ENCODE measurements around the gene TIA1. TPM values are rescaled to one million over a fixed set of nuclear protein-coding genes. Genes with fewer than 3 reads are reported as not detected.
"Not testable (repeated sequence)": the region's sequence is repeated elsewhere in the genome, so short reads cannot be mapped to it uniquely, and the experiment has no call there.

Gene TIA1, protein sequence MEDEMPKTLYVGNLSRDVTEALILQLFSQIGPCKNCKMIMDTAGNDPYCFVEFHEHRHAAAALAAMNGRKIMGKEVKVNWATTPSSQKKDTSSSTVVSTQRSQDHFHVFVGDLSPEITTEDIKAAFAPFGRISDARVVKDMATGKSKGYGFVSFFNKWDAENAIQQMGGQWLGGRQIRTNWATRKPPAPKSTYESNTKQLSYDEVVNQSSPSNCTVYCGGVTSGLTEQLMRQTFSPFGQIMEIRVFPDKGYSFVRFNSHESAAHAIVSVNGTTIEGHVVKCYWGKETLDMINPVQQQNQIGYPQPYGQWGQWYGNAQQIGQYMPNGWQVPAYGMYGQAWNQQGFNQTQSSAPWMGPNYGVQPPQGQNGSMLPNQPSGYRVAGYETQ
- total RNA-seq, result 10 to 100 TPM; 26.1 to 53.0 (median 42.1) TPM
- 10 to 100 TPM; 18.7 to 47.7 TPM for polyA plus RNA-seq
- long read RNA-seq, donor 1, full-length matches to known transcripts, result 14 of 29 reads
- long read RNA-seq, donor 1, partial matches to known transcripts, result 1 of 29 reads
- long read RNA-seq, donor 1, other reads (novel, unspliced or antisense), result 14 of 29 reads
- long read RNA-seq, donor 2, full-length matches to known transcripts, result 29 of 54 reads
- long read RNA-seq, donor 2, partial matches to known transcripts, result 2 of 54 reads
- long read RNA-seq, donor 2, other reads (novel, unspliced or antisense), result 23 of 54 reads
- long read RNA-seq, donor 3, full-length matches to known transcripts, result 21 of 25 reads
- long read RNA-seq, donor 3, partial matches to known transcripts, result 1 of 25 reads
- long read RNA-seq, donor 3, other reads (novel, unspliced or antisense), result 3 of 25 reads

DNA sequence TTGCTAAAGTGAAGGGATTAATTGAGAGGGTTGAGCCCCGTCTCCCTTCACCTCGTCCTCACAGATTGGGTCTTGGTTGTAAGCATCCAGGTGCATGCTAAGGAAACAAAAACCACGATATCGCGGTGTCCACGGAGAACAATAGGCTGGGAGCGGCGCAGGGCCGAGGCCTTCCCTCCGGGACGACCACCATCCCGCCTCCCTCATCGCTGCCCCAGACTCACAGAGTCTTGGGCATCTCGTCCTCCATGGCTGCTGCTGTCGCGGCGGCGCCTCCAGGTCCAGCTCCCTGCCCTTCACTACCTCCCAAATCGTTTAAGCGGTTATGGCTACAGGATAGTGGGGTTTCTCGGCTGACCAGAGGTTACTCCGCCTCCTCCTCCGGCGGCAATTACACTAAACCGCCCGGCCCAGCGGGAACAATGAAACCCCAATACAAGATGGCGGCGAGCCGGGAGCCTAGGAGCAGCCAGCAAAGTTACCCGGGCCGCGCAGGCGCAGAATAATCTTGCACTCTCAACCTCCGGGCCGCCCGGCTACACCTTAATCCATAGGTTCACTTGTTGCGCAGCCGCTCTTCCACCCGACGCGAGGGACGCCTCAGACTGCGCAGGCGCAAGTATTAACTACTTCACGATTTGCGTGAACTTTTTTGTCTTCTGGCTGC, at the start of gene TIA1:
Gene TIA1 (minus strand): TSS at position 448 of the 667 bp plus-strand sequence. CDS start 198 bp downstream, at position 250.
- ATAC-seq, result peak; percentile 98 to 99 (median 98)
- TF ChIP-seq, protein P1, sequence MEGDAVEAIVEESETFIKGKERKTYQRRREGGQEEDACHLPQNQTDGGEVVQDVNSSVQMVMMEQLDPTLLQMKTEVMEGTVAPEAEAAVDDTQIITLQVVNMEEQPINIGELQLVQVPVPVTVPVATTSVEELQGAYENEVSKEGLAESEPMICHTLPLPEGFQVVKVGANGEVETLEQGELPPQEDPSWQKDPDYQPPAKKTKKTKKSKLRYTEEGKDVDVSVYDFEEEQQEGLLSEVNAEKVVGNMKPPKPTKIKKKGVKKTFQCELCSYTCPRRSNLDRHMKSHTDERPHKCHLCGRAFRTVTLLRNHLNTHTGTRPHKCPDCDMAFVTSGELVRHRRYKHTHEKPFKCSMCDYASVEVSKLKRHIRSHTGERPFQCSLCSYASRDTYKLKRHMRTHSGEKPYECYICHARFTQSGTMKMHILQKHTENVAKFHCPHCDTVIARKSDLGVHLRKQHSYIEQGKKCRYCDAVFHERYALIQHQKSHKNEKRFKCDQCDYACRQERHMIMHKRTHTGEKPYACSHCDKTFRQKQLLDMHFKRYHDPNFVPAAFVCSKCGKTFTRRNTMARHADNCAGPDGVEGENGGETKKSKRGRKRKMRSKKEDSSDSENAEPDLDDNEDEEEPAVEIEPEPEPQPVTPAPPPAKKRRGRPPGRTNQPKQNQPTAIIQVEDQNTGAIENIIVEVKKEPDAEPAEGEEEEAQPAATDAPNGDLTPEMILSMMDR (IDR thresholded peaks at IDR 0.05), result no peak
- TF ChIP-seq POLR2A (IDR thresholded peaks at IDR 0.05), result peak; percentile 23 to 86
- Histone ChIP-seq H3K4me1 (peaks cover 2 to 44% (median 33%) of the 10 kb centered on the region in 12 donors), H3K9me3 (no peaks in the 10 kb centered on the region), H3K27me3 (no peaks in the 10 kb centered on the region), H3K36me3 (peaks cover 0 to 8% (median 0%) of the 10 kb centered on the region in 9 donors), H3K4me3 (peak within 1 kb of the TSS; percentile 52 to 98 (median 82)), H3K27ac (peak within 1 kb of the TSS; percentile 91 to 99 (median 96))
- DNase-seq, result peak; percentile 98 to 99 (median 99)
- WGBS, 4 donors, result 0 to 1% (median 0%) methylated on average over 24 to 47 of the region's 47 CpGs
- intact Hi-C loops (cut with DNase I), result loop anchor here in 5 of 10 donors (2.0 to 5.0 kb wide), 6 partner anchors 44 to 336 kb away; partner anchors contain the start of genes SNRPG (in 3 of the 5), FAM136A (in 2 of the 5), C2orf42 (in 1 of the 5) and PCBP1 (in 1 of the 5)

DNA sequence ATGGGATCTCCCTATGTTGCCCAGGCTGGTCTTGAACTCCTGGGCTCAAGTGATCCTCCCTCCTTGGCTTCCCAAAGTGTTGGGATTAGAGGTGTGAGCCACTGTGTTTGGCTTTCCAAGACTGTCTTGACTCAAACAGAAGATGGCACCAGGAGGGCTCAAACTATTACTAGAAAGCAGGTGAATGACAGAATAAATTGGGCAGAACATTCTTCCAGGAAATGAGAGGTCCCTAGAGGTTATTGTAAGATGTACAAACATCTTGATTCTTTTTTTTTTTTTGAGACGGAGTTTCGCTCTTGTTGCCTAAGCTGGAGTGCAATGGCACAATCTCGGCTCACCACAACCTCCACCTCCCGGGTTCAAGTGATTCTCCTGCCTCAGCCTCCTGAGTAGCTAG, 49.4 kb upstream of the TIA1 start:
- not testable (repeated sequence) for H3K4me3 ChIP-seq, ATAC-seq, H3K27me3 ChIP-seq, H3K9me3 ChIP-seq, H3K27ac ChIP-seq, DNase-seq
- intact Hi-C loops (cut with DNase I), result loop anchor here in 2 of 10 donors (5.0 to 10.0 kb wide), 2 partner anchors 36 to 213 kb away; partner anchors contain the start of gene PCBP1 (in 1 of the 2)
- Histone ChIP-seq H3K4me1 (peaks cover 0 to 23% (median 10%) of the 10 kb centered on the region in 12 donors), H3K36me3 (peaks cover 0 to 44% (median 37%) of the 10 kb centered on the region in 9 donors)
- 93 to 96% (median 94%) methylated on average over 4 of the region's 4 CpGs for WGBS, 4 donors

DNA sequence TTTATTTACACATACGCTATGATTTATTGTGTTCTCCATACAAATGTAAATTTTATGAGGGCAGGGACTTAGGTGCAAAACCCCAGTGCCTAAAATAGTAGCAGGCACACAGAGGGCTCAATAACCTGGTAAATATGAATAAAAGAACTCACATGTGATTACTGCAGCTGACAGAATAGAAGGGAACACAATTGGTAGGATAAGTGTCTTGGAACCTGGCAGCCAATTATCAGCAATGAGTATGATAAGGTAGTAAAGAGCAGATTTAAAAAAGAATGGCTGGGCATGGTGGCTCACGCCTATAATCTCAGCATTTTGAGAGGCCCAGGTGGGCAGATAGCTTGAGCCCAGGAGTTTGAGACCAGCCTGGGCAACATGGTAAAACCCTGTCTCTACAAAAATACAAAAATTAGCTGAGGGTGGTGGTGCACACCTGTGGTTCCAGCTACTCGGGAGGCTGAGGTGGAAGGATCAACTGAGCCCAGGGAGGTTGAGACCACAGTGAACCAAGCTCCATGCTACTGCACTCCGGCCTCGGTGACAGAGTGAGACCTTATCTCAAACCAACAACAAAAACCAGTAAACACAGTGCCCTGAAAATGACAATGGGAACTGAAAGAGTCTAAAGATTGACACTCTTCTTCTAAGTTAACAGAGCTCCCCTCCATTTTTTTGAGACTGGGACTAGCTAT, 35.2 kb upstream of the TIA1 start:
- 80 to 86% (median 83%) methylated on average over 5 of the region's 5 CpGs for WGBS, 4 donors
- peak; percentile 20 to 71 (median 34) for ATAC-seq

More for the DNA sequence above, 35.2 kb upstream of the TIA1 start:
- Histone ChIP-seq H3K4me3 (no peak overlapping the region), H3K27me3 (no peaks in the 10 kb centered on the region), H3K4me1 (peaks cover 0 to 24% (median 3%) of the 10 kb centered on the region in 12 donors), H3K36me3 (peaks cover 0 to 100% (median 89%) of the 10 kb centered on the region in 9 donors), H3K27ac (peak overlapping the region in 1 of 12 donors; percentile 8), H3K9me3 (no peaks in the 10 kb centered on the region)
- intact Hi-C loops (cut with DNase I), result no loop called here
- DNase-seq, result no peak
- TF ChIP-seq, protein P1 (IDR thresholded peaks at IDR 0.05), result no peak
- no peak for TF ChIP-seq POLR2A (IDR thresholded peaks at IDR 0.05)

All from heart left ventricle (tissue), 16 donors.